Measurements from ENCODE around the gene NARF.

- TF ChIP-seq CTCF (conservative IDR thresholded peaks at IDR 0.05; ENCODE audit: low read length) (no peak), EZH2phosphoT487 (IDR thresholded peaks at IDR 0.05; ENCODE audit: borderline replicate concordance, low read depth, low read length) (no peak)
Measured at GRCh38 chr17:82475458-82475857, 16.9 kb downstream of the NARF start.
